GM18526 (cell line): Measurements from ENCODE around the gene NPM3.

Source experiments
- POLR2A ChIP-seq: IDR thresholded peaks from 3 replicates; pipeline ENCODE4 v1.6.1; 2011; ENCODE audit not compliant: insufficient read length; ENCODE audit errors: extremely low read depth

The NPM3 gene

GRCh38 chr10:101770331-101771215 lies 12.7 kb downstream of the NPM3 start:
- TF ChIP-seq POLR2A = no peak

- no peak for TF ChIP-seq POLR2A
These were observed 13.6 kb downstream of the NPM3 start for GRCh38 chr10:101769541-101770180.

- no peak for TF ChIP-seq POLR2A
These were observed 14.5 kb downstream of the NPM3 start for GRCh38 chr10:101768791-101769170.

GRCh38 chr10:101767966-101768790 lies 15.1 kb downstream of the NPM3 start:
- TF ChIP-seq POLR2A = no peak

GRCh38 chr10:101767600-101767945 lies 15.7 kb downstream of the NPM3 start:
- TF ChIP-seq POLR2A = no peak

GRCh38 chr10:101766753-101767599 lies 16.3 kb downstream of the NPM3 start:
- TF ChIP-seq POLR2A = no peak

GRCh38 chr10:101766306-101766705 lies 16.9 kb downstream of the NPM3 start:
- TF ChIP-seq POLR2A = no peak

GRCh38 chr10:101763141-101763846 lies 20.0 kb downstream of the NPM3 start:
- TF ChIP-seq POLR2A = no peak

- TF ChIP-seq POLR2A = no peak
These were observed 20.5 kb downstream of the NPM3 start for GRCh38 chr10:101762736-101763135.

GRCh38 chr10:101761226-101761625 lies 22.0 kb downstream of the NPM3 start:
- no peak for TF ChIP-seq POLR2A

GRCh38 chr10:101760510-101760909 lies 22.7 kb downstream of the NPM3 start:
- no peak for TF ChIP-seq POLR2A

- TF ChIP-seq POLR2A = no peak
These were observed 23.7 kb downstream of the NPM3 start for GRCh38 chr10:101759309-101760247.

- no peak for TF ChIP-seq POLR2A
These were observed 24.4 kb downstream of the NPM3 start for GRCh38 chr10:101758858-101759257.
